HG02970 (cell line): ENCODE results near the gene POU2AF1.

ENCODE experiments used
- ATAC-seq: cut with Tn5 transposase; IDR thresholded peaks from one replicate; pipeline ENCODE4 v1.9.1; 2021; ENCODE audit warnings: mild to moderate bottlenecking, moderate library complexity, moderate number of reproducible peaks; ENCODE audit not compliant: unreplicated experiment, low FRiP score

Gene POU2AF1

DNA sequence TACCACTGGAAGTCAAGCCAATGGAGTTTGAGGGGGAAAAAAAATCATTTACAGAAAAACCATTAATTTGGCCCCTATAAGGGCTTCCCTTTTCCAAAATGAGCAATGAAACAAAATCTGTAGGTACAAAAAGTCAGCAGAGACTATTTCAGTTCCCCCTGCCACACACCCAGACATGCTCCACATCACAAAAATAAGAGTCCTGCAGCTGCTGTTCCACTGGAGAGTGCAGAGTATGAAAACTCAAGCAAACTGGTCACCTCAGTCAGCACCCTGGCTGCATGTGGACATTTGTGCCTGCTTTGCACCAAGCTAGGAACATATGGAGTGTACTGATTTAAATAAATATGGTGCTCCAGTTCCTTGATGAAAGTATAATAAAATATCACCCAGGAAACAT, 15.1 kb downstream of the POU2AF1 start:
- no peak for ATAC-seq

DNA sequence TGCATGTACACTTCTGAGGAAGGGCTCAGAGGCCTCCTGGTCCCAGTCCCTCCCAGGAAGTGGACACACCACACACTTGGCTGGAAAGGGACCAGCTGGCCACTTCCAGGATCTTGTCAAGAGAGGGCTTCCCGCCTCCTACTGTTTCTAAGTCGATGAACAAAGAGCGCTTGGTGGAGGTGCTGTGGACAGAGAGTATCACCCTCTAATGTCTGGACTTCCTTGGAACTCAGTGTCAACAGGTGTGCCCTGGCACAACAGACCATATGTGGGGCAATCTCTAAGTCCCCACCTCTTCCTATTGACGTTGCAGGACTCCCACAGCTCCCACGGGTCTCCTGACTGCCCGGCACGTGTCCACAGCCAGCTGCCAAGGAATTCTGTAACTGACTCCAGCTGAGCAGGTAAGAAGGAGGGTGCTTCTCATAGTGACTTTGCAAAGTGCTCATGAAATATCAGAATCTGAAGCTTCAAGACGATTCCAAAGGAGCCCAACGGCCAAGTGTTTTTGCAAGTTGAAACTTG, 16.1 kb downstream of the POU2AF1 start:
- ATAC-seq = no peak

DNA sequence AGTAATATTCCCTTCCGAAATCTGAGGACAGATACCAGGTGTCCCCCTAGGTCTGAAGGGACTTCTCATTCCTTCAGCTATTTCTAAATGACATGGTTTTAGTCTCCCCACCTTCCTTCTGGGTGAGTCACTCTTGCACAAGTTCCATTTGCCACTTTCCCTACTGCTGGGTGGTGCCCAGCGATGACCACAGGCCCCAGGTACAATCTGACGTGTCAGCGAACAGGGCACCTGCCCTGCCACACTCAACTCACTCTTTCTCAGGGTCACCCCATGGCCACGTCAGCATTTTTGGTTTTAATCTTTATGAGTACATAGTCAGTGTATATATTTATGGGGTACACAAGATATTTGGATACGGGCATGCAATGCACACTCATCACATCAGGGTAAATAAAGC, 17.2 kb downstream of the POU2AF1 start:
- ATAC-seq = no peak

DNA sequence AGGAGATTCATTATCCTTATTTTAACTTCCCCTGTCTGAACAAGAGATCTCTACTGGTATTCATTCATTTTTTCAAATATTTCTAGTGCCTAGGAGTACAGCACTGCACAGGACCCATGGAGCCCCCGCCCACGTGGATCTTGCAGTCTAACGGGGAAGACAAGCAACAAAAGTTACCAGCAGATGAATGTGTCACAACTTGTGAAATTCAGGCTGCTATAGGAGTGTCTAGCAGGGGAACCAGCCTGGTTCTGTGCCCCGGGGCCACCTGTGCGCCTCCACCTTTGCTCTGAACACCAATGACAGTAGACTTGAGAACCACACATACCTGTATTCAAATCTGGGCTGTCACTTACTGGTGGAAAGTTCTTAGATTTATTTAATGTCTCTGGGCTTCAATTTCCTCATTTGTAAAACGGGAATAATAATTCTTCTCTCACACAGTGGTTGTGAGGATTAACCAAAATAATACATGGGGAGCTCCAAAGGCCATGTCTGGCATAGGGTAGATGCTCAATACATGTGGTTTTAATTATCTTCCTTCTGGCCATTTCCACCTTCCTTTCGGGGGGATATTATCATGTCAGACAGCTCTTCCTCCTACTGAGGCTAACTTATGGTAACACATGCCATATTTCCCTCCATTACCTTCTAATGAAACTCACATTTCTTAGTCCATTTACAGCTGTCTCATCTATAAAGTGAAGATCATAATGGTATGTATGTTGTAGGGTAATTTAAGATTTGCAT, 17.8 kb downstream of the POU2AF1 start:
- ATAC-seq = no peak

DNA sequence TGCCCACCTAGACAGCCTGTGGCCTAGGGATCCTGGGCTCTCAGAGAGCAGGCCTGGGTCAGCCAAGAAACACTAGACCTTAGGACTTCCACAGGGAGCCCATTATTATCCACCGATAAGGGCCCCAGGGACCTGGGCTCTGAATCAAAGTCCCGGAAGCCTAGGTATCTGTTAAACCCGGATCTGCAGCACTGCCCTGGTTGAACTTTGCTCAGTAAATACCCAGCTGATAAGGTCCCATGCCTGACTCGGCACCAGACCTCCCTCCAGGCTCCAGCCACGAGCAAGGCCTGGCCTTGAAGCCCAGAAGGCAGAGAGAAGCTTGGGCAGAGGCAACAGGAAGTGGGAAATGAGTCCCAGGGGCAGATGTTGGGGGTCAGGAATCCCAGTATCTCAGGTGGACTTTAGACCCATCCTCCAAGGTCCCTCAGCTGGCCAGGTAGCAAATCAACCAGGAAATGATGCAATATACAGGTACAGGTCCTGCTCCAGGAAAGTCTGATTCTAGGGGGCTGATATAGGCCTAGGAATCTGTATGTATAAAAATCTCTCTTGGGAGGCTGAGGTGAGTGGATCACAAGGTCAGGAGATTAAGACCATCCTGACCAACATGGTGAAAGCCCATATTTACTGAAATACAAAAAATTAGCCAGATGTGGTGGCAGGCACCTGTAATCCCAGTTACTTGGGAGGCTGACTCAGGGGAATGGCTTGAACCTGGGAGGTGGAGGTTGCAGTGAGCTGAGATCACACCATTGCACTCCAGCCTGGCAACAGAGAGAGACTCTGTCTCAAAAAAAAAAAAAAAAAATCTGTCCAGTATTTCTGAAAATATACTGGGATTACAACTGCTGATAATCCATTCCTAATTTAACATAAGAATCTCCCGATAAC, 18.7 kb downstream of the POU2AF1 start:
- ATAC-seq = no peak

DNA sequence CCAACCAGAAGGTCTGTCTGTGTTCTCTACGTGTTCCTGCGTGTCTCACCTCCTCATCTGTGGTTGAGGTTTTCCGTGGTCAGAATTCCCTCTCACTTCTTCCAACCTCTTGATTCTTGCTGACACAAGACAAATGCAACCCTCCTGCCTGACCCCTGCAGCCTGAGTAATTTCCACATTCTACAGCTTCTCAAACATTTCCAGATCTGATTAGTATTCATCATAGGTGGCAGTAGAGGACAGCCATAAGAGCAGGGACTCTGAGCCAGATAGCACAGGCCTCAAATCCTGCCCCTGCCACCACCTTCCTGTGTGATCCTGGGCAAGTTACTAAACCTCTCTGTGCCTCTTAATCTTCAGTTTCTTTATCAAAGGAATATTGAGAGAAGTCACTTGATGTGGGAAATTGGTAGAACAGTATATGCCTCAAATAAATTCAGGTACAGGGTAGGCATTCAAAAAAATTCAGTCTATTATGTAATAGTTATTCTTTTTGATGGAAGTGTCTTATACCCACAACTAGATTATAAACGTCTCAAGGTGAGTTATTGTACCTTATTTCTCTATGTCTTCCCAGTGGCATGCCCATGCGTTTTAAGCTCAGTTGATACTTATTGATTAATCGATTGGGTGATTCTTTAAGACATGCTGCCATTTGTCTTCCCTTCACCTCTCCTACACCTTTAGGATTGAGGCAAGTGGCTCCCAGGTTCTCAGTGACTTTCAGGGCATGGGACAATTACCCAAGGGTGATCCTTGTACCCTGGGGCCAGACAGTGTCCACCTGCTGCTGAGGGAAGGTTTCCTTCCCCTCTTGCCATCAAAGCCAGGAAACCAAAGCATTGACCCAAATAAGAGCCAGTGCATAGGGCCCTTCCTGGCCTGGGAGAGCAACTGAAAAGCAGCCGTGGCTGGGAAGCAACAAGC, 19.6 kb downstream of the POU2AF1 start:
- no peak for ATAC-seq

DNA sequence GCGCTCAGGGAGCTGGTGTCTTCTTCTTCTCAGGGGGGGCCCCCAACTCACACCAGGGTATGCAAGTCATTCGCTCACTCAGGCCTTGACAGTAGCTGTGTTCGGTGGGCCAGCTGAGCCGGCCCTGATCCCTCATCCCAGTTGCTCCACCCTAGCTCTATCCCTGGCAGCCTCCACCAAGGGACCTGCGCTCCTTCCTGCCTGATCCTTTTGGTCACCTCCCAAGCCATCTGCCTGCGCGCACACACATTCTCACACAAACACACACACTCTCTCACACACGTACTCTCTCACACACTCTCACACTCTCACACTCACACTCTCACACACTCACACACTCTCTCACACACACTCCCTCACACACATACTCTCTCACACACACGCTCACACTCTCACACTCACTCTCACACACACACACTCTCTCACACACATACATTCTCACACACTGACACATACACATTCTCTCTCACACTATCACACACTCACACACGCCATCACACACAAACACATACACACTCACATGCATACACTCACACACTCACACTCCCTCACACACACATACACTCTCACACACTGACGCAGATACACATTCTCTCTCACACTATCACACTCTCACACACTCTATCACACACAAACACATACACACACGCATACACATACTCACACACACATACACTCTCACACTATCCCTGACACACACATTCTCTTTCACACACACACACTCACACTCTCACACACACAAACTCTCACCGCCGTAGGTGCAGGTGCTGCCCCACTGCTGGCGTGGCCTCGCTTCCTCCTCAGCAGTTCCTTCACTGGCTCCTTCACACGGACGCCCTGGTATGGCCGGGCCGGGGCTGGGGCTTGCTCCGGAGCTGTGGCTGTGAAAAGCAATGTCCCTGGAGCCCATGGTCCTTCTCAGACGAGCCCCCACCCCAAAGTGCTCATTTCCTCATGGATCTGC, 20.8 kb downstream of the POU2AF1 start:
- no peak for ATAC-seq

DNA sequence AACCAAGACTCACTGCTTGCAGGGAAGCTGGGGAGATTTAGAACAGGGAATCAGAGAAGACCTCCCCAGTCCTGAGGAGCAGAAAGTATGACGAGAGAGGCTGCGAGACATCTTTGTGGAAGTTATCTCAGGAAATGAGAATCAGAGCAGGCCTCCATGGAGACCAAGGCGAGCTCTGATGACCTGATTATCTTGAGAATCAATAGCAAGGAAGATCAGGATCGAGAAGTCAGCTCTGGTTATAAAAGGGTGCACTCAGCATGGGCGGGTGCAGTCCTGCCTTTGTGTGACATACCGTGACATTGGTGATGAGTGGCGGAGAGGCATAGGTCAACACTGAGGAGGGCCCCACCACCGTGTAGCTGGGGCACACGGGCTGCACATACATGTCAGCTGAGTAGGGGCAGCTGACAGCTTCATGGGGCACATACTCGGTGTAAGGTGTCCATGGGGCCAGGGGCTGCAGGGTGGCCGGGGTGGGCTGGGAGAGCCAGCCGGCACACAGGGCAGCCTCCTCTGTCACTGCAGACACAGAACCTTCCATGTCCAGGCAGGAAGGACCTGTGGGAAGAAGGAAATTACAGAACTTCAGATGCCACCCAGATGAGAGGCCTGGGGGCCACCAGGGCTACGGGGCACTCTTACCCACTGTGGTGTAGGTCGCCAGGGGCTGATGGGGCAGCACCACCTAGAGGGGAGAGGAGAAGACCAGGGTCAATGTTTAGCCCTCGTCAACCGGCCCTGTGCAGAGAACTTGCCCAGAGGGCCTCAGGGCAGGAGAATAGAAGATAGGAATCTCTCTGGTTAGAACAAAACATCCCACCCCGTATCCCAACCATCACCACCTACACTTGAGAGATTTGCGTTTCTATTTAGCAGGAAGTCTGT, 21.7 kb downstream of the POU2AF1 start:
- no peak for ATAC-seq

DNA sequence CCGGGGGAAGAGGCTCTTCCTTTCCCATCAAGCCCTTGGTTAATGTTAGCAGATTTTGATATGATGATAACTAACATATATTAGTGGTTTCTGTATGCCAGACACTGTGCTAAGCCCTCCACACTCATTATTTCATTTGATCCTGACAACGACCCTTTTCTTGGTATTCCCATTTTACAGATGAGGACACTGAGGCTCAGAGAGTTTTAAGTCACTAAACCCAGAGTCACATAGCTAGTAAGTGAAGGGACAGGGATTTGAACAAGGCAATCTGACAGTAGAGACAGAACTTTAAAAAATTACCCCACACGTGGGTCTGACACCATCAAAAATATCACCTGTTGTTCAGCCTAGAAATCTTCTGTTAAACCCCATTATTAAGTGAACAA, 22.4 kb downstream of the POU2AF1 start:
- no peak for ATAC-seq

DNA sequence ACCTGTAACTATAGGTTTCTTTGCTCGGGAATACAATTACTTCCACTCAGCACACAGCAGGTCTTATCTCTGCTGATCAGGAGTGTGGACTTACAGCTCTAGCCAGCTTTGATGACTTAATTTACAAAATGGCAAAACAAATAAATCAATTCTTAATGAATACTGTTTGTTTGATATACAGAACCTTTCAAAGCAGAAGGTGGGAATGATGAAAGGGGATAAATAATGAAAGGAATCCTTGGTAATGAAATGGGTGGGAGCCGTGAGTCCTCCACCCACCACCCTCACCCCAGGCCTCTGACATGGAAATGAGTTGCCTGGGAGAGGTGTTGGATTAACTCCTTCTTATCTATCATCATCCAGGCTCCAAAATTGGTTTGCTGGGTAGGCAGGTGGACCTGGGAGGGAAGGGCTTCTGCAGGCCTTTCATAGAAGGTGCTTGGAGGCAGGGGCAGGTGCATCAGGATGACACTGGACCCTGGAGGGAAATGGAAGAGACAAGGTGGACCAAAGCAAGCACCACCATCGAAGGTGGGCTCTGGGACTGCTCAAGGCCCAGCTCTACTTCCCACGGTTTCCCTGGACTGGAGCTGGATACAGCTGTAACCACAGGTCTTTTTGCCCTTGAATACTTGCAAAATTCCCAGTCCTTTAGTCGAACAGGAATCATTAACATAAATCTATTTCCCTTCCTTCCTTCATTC, 23.0 kb downstream of the POU2AF1 start:
- ATAC-seq = no peak

DNA sequence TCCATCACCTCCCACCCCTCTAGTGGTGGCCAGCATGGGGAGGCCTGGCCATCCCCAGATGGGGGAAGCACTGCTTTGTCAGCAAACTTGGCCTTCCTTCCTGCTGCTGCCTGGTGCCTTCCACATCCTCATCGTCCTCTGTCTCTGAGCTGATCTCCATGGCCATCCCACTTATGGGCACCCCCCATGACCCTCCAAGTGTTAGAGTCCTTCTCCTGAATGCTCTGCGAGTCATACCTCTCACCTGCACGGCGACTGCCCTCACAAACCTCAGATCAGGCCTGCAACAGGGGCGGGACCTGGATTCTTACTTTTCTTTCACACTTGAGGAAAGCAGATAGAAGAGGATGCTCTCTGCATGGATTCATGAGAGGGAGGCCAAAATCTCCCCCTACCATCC, 24.0 kb downstream of the POU2AF1 start:
- no peak for ATAC-seq

DNA sequence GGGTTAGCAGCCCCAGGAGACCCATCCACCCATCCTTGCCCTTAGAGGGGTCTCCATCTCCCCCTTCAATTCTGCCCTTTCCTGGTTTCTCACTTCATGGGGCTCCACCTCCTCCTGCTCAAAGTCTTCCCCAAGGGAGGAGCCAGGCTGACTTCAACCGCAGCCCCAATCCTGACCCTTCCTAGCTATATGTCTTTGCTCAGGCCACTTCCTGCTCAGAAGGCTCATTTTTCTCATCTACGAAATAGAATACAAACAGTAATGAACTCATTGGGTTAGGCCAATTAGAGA, 24.5 kb downstream of the POU2AF1 start:
- no peak for ATAC-seq

DNA sequence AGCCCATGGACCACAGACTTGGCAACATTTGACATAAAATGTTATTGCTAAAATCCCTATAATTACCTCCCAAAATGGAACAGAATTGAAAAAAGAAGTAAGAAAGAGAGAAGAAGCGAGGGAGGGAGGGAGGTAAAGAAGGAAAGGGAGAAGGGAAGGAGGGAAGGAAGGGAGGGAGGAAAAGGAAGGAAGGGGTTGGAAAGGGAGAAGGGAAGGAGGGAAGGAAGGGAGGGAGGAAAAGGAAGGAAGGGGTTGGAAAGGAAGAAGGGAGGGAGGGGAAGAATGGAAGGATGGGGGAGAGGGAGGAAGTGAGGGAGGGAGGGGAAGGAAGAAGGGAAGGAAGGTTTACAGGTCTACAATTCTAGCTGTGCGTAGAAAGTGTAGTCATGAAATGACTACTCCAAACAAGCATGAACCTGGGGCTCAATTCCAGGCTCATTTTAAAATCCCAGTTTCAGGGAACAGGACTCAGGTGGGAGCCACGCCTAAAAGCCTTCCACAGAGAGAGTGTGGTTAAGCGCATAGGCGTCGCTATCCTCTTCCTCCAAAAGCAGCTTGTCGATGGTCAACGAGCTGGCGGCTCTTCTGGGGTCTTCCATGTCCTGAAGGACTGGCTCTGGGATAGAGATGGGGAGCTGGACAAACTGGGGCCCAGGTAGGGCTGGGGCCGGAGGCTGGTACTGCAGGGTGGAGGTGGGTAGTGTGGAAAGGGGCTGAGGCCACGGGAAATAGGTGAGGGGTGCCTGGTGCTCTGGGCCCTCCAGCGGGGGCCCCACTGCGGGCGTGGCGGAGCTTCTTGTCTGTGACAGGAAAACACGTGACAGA, 25.1 kb downstream of the POU2AF1 start:
- ATAC-seq = no peak

DNA sequence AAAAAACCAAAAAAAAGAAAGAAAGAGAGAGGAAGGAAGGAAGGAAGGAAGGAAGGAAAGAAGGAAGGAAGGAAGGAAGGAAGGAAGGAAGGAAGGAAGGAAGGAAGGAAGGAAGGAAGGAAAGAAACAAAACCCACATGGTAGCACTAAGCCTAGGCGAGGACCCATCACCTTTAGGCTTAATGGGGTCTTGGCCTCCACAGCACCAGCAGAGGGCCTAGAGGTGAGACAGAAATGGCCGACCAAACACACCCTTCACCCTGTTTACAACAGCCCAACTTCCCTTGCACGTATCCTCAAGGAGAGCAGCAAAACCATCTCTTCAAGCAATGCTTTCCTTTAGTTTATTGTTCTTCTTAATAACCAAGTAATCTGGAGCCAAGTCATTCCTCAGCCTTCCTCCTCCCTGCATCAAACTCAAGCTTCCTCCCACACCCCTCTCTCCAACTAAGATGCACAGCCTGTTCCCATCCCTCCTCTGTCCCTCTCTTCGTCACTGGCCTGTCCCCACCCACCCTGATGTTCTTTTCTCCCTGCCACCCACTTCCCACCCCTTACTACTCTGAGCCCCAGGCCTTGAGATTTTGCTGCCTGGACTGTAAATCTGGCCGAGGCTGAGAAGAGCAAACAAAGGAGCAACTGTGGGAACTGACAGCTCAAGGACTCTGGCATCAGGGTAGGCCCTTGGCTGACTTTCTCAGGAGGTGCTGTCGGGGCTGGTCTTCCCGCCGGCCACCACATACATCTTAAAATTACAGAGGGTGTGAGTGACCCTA, 26.0 kb downstream of the POU2AF1 start:
- ATAC-seq = no peak

DNA sequence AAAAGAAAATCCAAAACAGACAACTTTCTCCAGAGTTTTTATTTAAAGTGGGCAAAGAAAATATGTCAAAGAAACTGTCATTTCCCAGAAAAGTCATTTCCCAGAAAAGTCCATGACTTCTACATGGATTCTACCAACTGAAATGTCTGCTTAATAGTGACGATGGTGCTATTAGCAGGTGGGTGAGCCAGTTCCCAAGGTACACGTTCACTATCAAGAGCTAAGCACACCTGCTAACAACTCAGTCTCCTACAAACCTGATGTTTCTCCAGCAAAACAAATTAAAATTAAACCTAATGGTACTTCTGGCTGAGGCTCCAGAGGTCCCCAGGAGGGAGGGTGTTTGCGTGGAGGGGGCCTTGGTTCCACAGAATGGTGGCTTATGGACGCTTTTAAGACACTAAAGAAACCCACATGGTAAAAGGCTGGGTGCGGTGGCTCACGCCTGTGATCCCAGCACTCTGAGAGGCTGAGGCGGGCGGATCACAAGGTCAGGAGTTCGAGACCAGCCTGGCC, 26.8 kb downstream of the POU2AF1 start:
- no peak for ATAC-seq

DNA sequence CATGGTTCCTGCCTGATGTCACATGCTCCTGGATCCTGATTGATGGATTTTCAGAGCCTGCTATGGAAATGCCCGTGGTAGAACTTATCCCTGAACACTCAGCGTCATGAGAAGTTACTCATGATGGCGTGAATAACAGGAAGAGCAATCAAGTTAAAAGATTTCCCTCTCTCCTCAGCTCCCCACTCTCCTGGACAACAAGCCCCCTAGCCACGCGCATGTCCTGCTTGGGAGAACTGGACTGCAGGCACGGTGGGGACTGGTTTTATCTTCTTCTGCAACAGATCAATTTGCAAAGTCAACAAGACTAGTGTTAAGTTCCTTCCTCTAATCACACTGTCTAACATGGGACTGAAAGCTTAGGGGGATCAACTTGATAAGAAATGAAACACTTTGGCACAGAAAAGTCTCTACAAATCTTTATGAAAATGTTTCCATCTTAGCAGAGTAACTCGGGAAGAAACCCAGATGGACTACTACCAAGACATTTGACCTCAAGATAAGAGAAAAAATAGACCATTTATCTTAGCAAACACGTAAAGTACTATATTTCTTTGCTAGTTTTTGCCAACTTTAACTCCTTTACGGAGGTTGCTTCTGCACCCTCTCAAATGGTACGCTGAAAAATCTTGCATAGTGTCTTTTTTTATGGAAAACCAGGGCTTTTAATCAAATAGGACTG, 27.6 kb downstream of the POU2AF1 start:
- no peak for ATAC-seq
